Measurements from ENCODE around the gene GATM. TPM values are rescaled to one million over a fixed set of nuclear protein-coding genes. Genes with fewer than 3 reads are reported as not detected.

GATM gene
- total RNA-seq, 1 donor from 2014 or later, result 15.7 TPM

DNA sequence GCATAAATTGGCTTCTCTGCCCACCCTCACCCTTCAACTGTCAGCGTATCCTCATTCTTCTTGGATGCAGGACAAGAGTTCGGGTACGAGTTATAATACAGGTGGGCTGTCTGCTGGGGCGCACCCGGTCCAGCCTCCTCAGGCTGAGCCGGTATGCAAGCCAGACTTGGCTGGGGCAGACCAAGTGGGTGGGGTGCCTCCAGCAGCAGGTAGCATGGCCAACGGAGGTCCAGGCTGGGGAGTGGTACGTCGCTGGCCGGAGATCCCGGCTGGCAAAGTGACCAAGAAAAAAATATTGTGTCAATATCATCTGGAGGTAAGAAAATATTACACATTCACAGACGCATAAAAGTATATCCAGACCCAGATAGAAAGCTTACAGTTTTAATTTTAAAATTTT, 45.6 kb downstream of the GATM start:
- no peak overlapping the region for H3K4me3 Mint-ChIP-seq
- TF ChIP-seq, protein P1, sequence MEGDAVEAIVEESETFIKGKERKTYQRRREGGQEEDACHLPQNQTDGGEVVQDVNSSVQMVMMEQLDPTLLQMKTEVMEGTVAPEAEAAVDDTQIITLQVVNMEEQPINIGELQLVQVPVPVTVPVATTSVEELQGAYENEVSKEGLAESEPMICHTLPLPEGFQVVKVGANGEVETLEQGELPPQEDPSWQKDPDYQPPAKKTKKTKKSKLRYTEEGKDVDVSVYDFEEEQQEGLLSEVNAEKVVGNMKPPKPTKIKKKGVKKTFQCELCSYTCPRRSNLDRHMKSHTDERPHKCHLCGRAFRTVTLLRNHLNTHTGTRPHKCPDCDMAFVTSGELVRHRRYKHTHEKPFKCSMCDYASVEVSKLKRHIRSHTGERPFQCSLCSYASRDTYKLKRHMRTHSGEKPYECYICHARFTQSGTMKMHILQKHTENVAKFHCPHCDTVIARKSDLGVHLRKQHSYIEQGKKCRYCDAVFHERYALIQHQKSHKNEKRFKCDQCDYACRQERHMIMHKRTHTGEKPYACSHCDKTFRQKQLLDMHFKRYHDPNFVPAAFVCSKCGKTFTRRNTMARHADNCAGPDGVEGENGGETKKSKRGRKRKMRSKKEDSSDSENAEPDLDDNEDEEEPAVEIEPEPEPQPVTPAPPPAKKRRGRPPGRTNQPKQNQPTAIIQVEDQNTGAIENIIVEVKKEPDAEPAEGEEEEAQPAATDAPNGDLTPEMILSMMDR (IDR thresholded peaks at IDR 0.05), result no peak
- no peak for DNase-seq
- H3K36me3 Mint-ChIP-seq (ENCODE audit: low read depth), result no peaks in the 10 kb centered on the region
- H3K27ac Mint-ChIP-seq, result no peak overlapping the region
- ChIA-PET POLR2A (no interaction called here), CTCF (no interaction called here)
- H3K27me3 Mint-ChIP-seq, result peaks cover 13% of the 10 kb centered on the region
- intact Hi-C loops (cut with micrococcal nuclease), result no loop called here
- H3K9me3 Mint-ChIP-seq, result no peaks in the 10 kb centered on the region
- no peaks in the 10 kb centered on the region for H3K4me1 Mint-ChIP-seq
- no peak for ATAC-seq (ENCODE audit: low read depth)

DNA sequence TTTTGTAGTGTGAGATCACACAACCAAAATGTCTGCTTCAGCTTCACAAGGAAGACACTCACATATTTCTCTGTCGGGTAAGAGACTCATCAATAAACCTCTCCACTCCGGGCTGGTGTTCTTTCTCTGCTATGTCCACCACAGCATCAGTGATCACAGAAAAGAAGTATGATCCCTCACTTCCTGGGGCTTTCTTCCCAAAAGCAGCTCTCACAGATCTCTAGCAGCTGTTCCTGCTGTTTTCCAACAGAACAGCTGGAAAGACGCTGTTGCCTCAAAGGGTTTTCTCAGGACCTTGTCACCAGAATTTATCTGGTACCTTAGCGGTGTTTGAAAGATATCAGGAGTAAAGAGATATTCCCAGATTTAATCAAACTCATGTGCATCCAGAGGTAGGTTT, 46.4 kb downstream of the GATM start:
- H3K36me3 Mint-ChIP-seq (ENCODE audit: low read depth), result no peaks in the 10 kb centered on the region
- ATAC-seq (ENCODE audit: low read depth), result no peak
- peaks cover 16% of the 10 kb centered on the region for H3K27me3 Mint-ChIP-seq
- no peak for DNase-seq
- H3K27ac Mint-ChIP-seq, result no peak overlapping the region
- ChIA-PET POLR2A (no interaction called here), CTCF (no interaction called here)
- no peak overlapping the region for H3K4me3 Mint-ChIP-seq
- TF ChIP-seq, protein P1 (IDR thresholded peaks at IDR 0.05), result no peak
- intact Hi-C loops (cut with micrococcal nuclease), result no loop called here
- no peaks in the 10 kb centered on the region for H3K9me3 Mint-ChIP-seq
- H3K4me1 Mint-ChIP-seq, result no peaks in the 10 kb centered on the region

DNA sequence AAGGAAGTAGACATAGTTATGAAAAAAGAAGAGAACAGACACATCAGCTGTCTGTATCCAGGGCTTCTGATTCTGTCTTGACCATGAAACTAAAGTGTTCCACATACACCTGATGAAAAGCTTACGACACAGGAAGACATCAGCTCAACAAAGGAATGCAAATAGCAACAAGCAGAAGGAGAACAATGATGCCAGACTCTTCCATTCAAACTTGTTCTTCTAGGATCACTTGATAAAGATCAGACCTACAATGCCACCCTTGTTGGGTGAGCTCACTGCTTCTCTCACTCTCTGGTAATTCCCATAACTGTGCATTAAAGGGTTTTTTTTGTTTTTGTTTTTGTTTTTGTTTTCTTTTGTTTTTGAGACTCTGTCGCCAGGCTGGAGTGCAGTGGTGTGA, 49.7 kb downstream of the GATM start:
- CTCF ChIA-PET, result interaction anchor here (0.6 kb wide), 1 partner anchor 394 kb away, joined by 3 read pairs; no protein-coding TSS in a partner anchor
- Mint-ChIP-seq H3K27ac (no peak overlapping the region), H3K36me3 (ENCODE audit: low read depth) (no peaks in the 10 kb centered on the region), H3K4me1 (no peaks in the 10 kb centered on the region), H3K9me3 (no peaks in the 10 kb centered on the region), H3K4me3 (no peak overlapping the region), H3K27me3 (peaks cover 26% of the 10 kb centered on the region)
- POLR2A ChIA-PET, result no interaction called here
- ATAC-seq (ENCODE audit: low read depth), result no peak
- TF ChIP-seq, protein P1 (IDR thresholded peaks at IDR 0.05), result no peak
- intact Hi-C loops (cut with micrococcal nuclease), result no loop called here
- no peak for DNase-seq

DNA sequence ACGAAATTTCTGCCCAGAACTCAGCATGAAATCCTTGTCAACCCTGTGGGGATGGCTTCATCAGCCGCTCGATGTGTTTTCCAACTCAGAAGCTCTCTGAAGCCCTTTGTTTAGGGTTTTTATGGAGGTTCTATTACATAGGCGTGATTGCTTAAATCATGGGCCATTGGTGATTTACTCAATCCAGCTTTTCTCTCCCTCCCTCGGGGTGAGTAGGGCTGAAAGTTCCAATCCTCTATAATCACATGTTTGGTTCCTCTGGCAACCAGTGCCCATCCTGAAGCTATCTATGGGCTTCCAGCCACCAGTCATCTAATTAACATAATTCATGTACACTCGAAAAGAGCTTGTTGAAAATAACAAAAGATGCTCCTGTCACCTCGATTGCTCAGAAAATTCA, 51.6 kb downstream of the GATM start:
- ATAC-seq (ENCODE audit: low read depth) (no peak), DNase-seq (no peak)
- H3K27ac Mint-ChIP-seq, result no peak overlapping the region
- no peaks in the 10 kb centered on the region for H3K36me3 Mint-ChIP-seq (ENCODE audit: low read depth)
- no peaks in the 10 kb centered on the region for H3K4me1 Mint-ChIP-seq
- peaks cover 22% of the 10 kb centered on the region for H3K27me3 Mint-ChIP-seq
- H3K4me3 Mint-ChIP-seq, result no peak overlapping the region
- no peaks in the 10 kb centered on the region for H3K9me3 Mint-ChIP-seq
- intact Hi-C loops (cut with micrococcal nuclease), result no loop called here
- ChIA-PET POLR2A (no interaction called here), CTCF (no interaction called here)
- TF ChIP-seq, protein P1 (IDR thresholded peaks at IDR 0.05), result no peak

DNA sequence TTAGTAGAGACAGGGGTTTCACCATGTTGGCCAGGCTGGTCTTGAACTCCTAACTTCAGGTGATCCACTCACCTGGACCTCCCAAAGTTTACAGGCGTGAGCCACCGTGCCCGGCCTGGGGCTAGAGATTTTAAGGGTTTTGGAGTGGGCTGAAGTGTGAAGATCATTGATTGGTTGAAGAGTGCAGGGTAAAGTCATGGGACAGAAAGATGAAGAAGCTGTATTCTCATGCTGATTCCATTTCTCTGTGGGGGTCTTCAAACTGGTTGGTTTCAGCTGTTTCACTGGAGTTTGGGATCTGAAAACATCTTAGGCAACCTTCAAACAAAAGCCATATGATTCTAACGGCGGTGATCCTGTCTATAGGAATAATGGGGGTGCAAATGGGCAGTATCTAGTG, 52.1 kb downstream of the GATM start:
- ATAC-seq (ENCODE audit: low read depth), result no peak
- H3K27ac Mint-ChIP-seq, result no peak overlapping the region
- intact Hi-C loops (cut with micrococcal nuclease), result no loop called here
- peaks cover 23% of the 10 kb centered on the region for H3K27me3 Mint-ChIP-seq
- no peaks in the 10 kb centered on the region for H3K9me3 Mint-ChIP-seq
- H3K4me3 Mint-ChIP-seq, result no peak overlapping the region
- no peaks in the 10 kb centered on the region for H3K36me3 Mint-ChIP-seq (ENCODE audit: low read depth)
- DNase-seq, result no peak
- H3K4me1 Mint-ChIP-seq, result no peaks in the 10 kb centered on the region
- CTCF ChIA-PET, result no interaction called here
- POLR2A ChIA-PET, result no interaction called here
- TF ChIP-seq, protein P1 (IDR thresholded peaks at IDR 0.05), result no peak

All from activated B cell treated with CpG ODN at 0.5 μM for 24 hours (primary cell).